Measurements from ENCODE around the gene ACBD4. TPM values are rescaled to one million over a fixed set of nuclear protein-coding genes. Genes with fewer than 3 reads are reported as not detected.

ACBD4 gene
- total RNA-seq, 1 experiment from 2014 or later, result 7.7 TPM

DNA sequence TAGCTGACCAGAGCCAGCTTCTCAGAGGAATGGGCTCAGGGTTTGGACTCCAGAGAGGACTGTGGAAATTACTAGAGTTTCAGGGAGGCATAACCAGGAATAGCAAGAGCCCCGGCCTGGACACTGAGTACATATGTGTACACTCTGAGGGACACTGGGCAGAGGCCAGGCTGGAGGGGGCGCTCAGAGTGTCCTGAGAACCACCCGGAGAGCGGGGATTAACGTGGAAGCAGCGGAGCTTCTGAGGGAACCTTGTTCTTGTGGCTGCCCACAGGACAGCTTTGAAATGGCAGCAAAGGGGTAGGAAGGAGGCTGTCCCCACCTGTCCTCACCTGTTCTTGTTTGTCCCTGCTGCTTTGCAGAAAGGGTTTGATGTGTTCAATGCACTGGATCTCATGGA lies 31.0 kb upstream of the ACBD4 start:
- ChIA-PET POLR2A (no interaction called here), CTCF (no interaction called here)
- no TSS peak for BruUV-seq (replicated peaks)
- H3K36me3 ChIP-seq (ENCODE audit: control insufficient read depth, insufficient read depth, low read length), result peaks cover 3% of the 10 kb centered on the region; the same call in 1 of the 2 replicates
- no peak overlapping the region for H3K27ac ChIP-seq (ENCODE audit: low read length)
- ATAC-seq (no peak), DNase-seq (ENCODE audit: low read depth, low spot score) (no peak)
- H3K9me3 ChIP-seq (ENCODE audit: control insufficient read depth, insufficient read depth, low read depth, low read length), result no peaks in the 10 kb centered on the region
- peaks cover 5% of the 10 kb centered on the region; the same call in 1 of the 2 replicates for H3K4me1 ChIP-seq (ENCODE audit: control insufficient read depth, insufficient read depth, low read length)
- no peaks in the 10 kb centered on the region for H3K27me3 ChIP-seq (ENCODE audit: control insufficient read depth, insufficient read depth, low read length)
- in situ Hi-C loops (cut with HindIII; ENCODE audit: low pct_unique_long_range_greater_than_20kb, low sequenced_read_pairs), result no loop called here
- no peak overlapping the region for H3K4me3 ChIP-seq (ENCODE audit: low read depth in 2 of 2, low read length in 2 of 2)
- TF ChIP-seq, protein P1, sequence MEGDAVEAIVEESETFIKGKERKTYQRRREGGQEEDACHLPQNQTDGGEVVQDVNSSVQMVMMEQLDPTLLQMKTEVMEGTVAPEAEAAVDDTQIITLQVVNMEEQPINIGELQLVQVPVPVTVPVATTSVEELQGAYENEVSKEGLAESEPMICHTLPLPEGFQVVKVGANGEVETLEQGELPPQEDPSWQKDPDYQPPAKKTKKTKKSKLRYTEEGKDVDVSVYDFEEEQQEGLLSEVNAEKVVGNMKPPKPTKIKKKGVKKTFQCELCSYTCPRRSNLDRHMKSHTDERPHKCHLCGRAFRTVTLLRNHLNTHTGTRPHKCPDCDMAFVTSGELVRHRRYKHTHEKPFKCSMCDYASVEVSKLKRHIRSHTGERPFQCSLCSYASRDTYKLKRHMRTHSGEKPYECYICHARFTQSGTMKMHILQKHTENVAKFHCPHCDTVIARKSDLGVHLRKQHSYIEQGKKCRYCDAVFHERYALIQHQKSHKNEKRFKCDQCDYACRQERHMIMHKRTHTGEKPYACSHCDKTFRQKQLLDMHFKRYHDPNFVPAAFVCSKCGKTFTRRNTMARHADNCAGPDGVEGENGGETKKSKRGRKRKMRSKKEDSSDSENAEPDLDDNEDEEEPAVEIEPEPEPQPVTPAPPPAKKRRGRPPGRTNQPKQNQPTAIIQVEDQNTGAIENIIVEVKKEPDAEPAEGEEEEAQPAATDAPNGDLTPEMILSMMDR (IDR thresholded peaks at IDR 0.05), result no peak
- TF ChIP-seq SIN3A (IDR thresholded peaks at IDR 0.05; ENCODE audit: borderline replicate concordance, insufficient read depth, low read depth, low read length) (no peak), POLR2AphosphoS5 (IDR thresholded peaks at IDR 0.05; ENCODE audit: low read depth, low read length) (peak; percentile 8; the same call in 1 of the 2 replicates), TCF7L2 (IDR thresholded peaks at IDR 0.05; ENCODE audit: low read depth, low read length) (no peak)
- TF ChIP-seq, protein P2, sequence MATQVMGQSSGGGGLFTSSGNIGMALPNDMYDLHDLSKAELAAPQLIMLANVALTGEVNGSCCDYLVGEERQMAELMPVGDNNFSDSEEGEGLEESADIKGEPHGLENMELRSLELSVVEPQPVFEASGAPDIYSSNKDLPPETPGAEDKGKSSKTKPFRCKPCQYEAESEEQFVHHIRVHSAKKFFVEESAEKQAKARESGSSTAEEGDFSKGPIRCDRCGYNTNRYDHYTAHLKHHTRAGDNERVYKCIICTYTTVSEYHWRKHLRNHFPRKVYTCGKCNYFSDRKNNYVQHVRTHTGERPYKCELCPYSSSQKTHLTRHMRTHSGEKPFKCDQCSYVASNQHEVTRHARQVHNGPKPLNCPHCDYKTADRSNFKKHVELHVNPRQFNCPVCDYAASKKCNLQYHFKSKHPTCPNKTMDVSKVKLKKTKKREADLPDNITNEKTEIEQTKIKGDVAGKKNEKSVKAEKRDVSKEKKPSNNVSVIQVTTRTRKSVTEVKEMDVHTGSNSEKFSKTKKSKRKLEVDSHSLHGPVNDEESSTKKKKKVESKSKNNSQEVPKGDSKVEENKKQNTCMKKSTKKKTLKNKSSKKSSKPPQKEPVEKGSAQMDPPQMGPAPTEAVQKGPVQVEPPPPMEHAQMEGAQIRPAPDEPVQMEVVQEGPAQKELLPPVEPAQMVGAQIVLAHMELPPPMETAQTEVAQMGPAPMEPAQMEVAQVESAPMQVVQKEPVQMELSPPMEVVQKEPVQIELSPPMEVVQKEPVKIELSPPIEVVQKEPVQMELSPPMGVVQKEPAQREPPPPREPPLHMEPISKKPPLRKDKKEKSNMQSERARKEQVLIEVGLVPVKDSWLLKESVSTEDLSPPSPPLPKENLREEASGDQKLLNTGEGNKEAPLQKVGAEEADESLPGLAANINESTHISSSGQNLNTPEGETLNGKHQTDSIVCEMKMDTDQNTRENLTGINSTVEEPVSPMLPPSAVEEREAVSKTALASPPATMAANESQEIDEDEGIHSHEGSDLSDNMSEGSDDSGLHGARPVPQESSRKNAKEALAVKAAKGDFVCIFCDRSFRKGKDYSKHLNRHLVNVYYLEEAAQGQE (IDR thresholded peaks at IDR 0.05; ENCODE audit: insufficient read depth in 1 of 2, low read depth in 2 of 2, low read length in 1 of 2), result no peak
- intact Hi-C loops (cut with micrococcal nuclease; ENCODE audit: unreplicated experiment), result no loop called here

DNA sequence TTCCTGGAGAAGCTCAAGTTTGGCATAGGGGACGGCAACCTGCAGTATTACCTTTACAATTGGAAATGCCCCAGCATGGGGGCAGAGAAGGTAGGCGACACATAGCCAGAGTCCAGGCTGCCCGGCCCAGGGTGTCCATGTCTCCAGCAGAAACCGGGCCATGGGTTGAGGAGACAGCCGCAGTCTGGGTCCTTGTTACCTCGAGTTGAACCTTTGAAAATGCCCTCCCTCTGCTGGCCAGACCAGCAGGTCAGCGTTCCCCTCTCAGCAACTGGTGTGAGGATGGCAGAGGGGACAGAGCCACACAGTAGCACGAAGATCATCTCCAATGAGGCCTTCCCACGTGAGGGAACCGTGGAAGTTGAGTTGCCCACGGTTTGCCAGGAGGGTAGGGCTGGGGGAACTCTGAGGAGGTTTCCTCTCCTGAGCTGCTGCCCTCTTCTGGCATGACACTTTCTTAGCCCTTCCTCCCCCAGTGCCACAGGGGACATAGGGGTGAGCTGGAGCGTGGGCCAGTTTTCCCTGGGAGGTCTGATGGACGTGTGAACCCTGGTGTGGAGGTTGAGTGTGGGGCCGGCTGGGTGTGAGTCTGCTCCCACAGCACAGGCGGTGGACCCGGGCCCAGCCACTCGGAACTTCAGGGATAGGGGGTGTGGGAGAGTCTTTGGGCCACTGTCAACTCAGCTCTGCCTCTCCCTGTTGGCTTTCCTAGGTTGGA lies 30.4 kb upstream of the ACBD4 start:
- H3K4me1 ChIP-seq (ENCODE audit: control insufficient read depth, insufficient read depth, low read length), result peaks cover 5% of the 10 kb centered on the region; the same call in 1 of the 2 replicates
- ATAC-seq, result no peak
- H3K9me3 ChIP-seq (ENCODE audit: control insufficient read depth, insufficient read depth, low read depth, low read length), result no peaks in the 10 kb centered on the region
- ChIA-PET POLR2A (no interaction called here), CTCF (no interaction called here)
- H3K36me3 ChIP-seq (ENCODE audit: control insufficient read depth, insufficient read depth, low read length), result no peaks in the 10 kb centered on the region
- BruUV-seq (replicated peaks), result no TSS peak
- no peaks in the 10 kb centered on the region for H3K27me3 ChIP-seq (ENCODE audit: control insufficient read depth, insufficient read depth, low read length)
- no peak overlapping the region for H3K4me3 ChIP-seq (ENCODE audit: low read depth in 2 of 2, low read length in 2 of 2)
- no peak overlapping the region for H3K27ac ChIP-seq (ENCODE audit: low read length)
- TF ChIP-seq SIN3A (IDR thresholded peaks at IDR 0.05; ENCODE audit: borderline replicate concordance, insufficient read depth, low read depth, low read length), result no peak
- no peak for TF ChIP-seq TCF7L2 (IDR thresholded peaks at IDR 0.05; ENCODE audit: low read depth, low read length)
- TF ChIP-seq, protein P1 (IDR thresholded peaks at IDR 0.05), result peak; percentile 32
- TF ChIP-seq, protein P2 (IDR thresholded peaks at IDR 0.05; ENCODE audit: insufficient read depth in 1 of 2, low read depth in 2 of 2, low read length in 1 of 2), result no peak
- DNase-seq (ENCODE audit: low read depth, low spot score), result no peak
- intact Hi-C loops (cut with micrococcal nuclease; ENCODE audit: unreplicated experiment), result no loop called here
- in situ Hi-C loops (cut with HindIII; ENCODE audit: low pct_unique_long_range_greater_than_20kb, low sequenced_read_pairs), result no loop called here

Data from Panc1 (cell line).